ENCODE data around the gene IFT22. TPM values are rescaled to one million over a fixed set of nuclear protein-coding genes. Genes with fewer than 3 reads are reported as not detected.
A peak's percentile ranks its signal among the peaks of the same experiment; 100 is the strongest.
"Not testable (repeated sequence)": the region's sequence is repeated elsewhere in the genome, so short reads cannot be mapped to it uniquely, and the experiment has no call there.

Gene IFT22
- total RNA-seq, 4 donors from 2014 or later = 6.8 to 15.3 (median 11.7) TPM

GRCh38 chr7:101363734-101364374 lies 42.2 kb upstream of the IFT22 start:
- no peaks in the 10 kb centered on the region for H3K36me3 ChIP-seq
- no peak overlapping the region for H3K27ac ChIP-seq
- WGBS = 10% methylated on average over 5 of the region's 52 CpGs
- TF ChIP-seq EP300 (IDR thresholded peaks at IDR 0.05) (no peak), POLR2AphosphoS5 (IDR thresholded peaks at IDR 0.05) (no peak), CTCF (IDR thresholded peaks at IDR 0.05) (peak; percentile 61 to 91), POLR2A (IDR thresholded peaks at IDR 0.05) (no peak)
- peaks cover 21% of the 10 kb centered on the region for H3K4me1 ChIP-seq
- H3K4me3 ChIP-seq = peak overlapping the region; percentile 48
- peaks cover 83% of the 10 kb centered on the region for H3K27me3 ChIP-seq
- peak in 1 of 2 donors; percentile 67 for DNase-seq (ENCODE audit: low spot score in 2 of 2)
- H3K9me3 ChIP-seq = no peaks in the 10 kb centered on the region

GRCh38 chr7:101363196-101363733 lies 41.7 kb upstream of the IFT22 start:
- Histone ChIP-seq H3K4me3 (peak overlapping the region; percentile 48), H3K27me3 (peaks cover 78% of the 10 kb centered on the region), H3K27ac (no peak overlapping the region), H3K36me3 (no peaks in the 10 kb centered on the region), H3K9me3 (no peaks in the 10 kb centered on the region), H3K4me1 (peaks cover 21% of the 10 kb centered on the region)
- 9% methylated on average over 7 of the region's 46 CpGs for WGBS
- no peak for TF ChIP-seq CTCF (IDR thresholded peaks at IDR 0.05)
- TF ChIP-seq EP300 (IDR thresholded peaks at IDR 0.05) = no peak
- no peak for TF ChIP-seq POLR2AphosphoS5 (IDR thresholded peaks at IDR 0.05)
- TF ChIP-seq POLR2A (IDR thresholded peaks at IDR 0.05) = no peak
- DNase-seq (ENCODE audit: low spot score in 2 of 2) = no peak

- no peaks in the 10 kb centered on the region for H3K36me3 ChIP-seq
- no peak for TF ChIP-seq POLR2A (IDR thresholded peaks at IDR 0.05)
- no peak for TF ChIP-seq POLR2AphosphoS5 (IDR thresholded peaks at IDR 0.05)
- TF ChIP-seq CTCF (IDR thresholded peaks at IDR 0.05) = no peak
- TF ChIP-seq EP300 (IDR thresholded peaks at IDR 0.05) = no peak
- H3K27me3 ChIP-seq = peaks cover 71% of the 10 kb centered on the region
- peak within 1 kb of the TSS; percentile 48 for H3K4me3 ChIP-seq
- H3K9me3 ChIP-seq = no peaks in the 10 kb centered on the region
- no peak within 1 kb of the TSS for H3K27ac ChIP-seq
- WGBS = 69% methylated on average over 17 of the region's 76 CpGs
- DNase-seq (ENCODE audit: low spot score in 2 of 2) = no peak
- H3K4me1 ChIP-seq = peaks cover 21% of the 10 kb centered on the region
These were observed 41.0 kb upstream of the IFT22 start, which contains the start of gene COL26A1 for GRCh38 chr7:101362334-101363195. Gene COL26A1, plus strand, starts transcription at chr7:101362875. Its CDS starts 158 bp downstream, at chr7:101363033.

GRCh38 chr7:101357433-101357832 lies 35.8 kb upstream of the IFT22 start:
- DNase-seq (ENCODE audit: low spot score in 2 of 2) = no peak
- Histone ChIP-seq H3K4me3 (no peak overlapping the region), H3K27me3 (peaks cover 30% of the 10 kb centered on the region), H3K27ac (no peak overlapping the region), H3K4me1 (peaks cover 2% of the 10 kb centered on the region), H3K36me3 (no peaks in the 10 kb centered on the region), H3K9me3 (no peaks in the 10 kb centered on the region)
- no peak for TF ChIP-seq POLR2AphosphoS5 (IDR thresholded peaks at IDR 0.05)
- TF ChIP-seq POLR2A (IDR thresholded peaks at IDR 0.05) = no peak
- TF ChIP-seq CTCF (IDR thresholded peaks at IDR 0.05) = no peak
- TF ChIP-seq EP300 (IDR thresholded peaks at IDR 0.05) = no peak
- 59% methylated on average over 7 of the region's 7 CpGs for WGBS

DNA sequence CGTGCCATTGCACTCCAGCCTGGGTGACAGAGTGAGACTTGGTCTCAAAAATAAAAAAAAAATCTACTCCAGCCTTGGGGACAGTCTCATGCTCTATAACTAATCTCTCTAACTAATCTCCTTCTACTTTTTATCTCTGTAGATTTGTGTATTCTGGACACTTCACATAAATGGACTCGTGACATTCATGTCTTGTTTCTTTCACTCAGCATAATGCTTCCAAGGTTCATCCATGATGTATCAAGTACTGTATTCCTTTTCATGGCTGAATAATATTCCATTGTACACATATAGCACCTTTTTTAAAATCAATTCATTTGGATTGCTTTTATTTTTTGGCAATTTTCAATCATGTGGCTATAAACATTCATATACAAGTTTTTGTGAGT lies 31.3 kb upstream of the IFT22 start:
- peaks cover 5% of the 10 kb centered on the region for H3K4me1 ChIP-seq
- no peak overlapping the region for H3K4me3 ChIP-seq
- 46% methylated on average over 2 of the region's 2 CpGs for WGBS
- no peak for DNase-seq (ENCODE audit: low spot score in 2 of 2)
- no peaks in the 10 kb centered on the region for H3K36me3 ChIP-seq
- no peak overlapping the region for H3K27ac ChIP-seq
- no peaks in the 10 kb centered on the region for H3K9me3 ChIP-seq
- TF ChIP-seq CTCF (IDR thresholded peaks at IDR 0.05) (no peak), EP300 (IDR thresholded peaks at IDR 0.05) (no peak), POLR2A (IDR thresholded peaks at IDR 0.05) (no peak), POLR2AphosphoS5 (IDR thresholded peaks at IDR 0.05) (no peak)
- H3K27me3 ChIP-seq = peaks cover 23% of the 10 kb centered on the region

DNA sequence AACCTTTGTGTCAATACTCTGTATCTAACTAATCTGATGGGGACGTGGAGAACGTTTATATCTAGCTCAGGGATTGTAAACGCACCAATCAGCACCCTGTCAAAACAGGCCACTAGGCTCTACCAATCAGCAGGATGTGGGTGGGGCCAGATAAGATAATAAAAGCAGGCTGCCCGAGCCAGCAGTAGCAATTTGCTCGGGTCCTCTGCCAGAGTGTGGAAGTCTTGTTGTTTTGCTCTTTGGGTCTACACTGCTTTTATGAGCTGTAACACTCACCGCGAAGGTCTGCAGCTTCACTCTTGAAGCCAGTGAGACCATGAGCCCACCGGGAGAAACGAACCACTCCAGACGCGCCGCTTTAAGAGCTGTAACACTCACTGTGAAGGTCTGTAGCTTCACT lies 27.7 kb upstream of the IFT22 start:
- H3K27ac ChIP-seq; H3K9me3 ChIP-seq; H3K36me3 ChIP-seq; H3K4me3 ChIP-seq; H3K4me1 ChIP-seq; DNase-seq (ENCODE audit: low spot score in 2 of 2): not testable (repeated sequence)
- WGBS = 83% methylated on average over 12 of the region's 12 CpGs
- peaks cover 18% of the 10 kb centered on the region for H3K27me3 ChIP-seq

GRCh38 chr7:101348456-101349067 lies 26.9 kb upstream of the IFT22 start:
- H3K9me3 ChIP-seq; DNase-seq (ENCODE audit: low spot score in 2 of 2); H3K4me1 ChIP-seq; H3K36me3 ChIP-seq; H3K27ac ChIP-seq; H3K4me3 ChIP-seq: not testable (repeated sequence)
- peaks cover 17% of the 10 kb centered on the region for H3K27me3 ChIP-seq
- 94% methylated on average over 6 of the region's 32 CpGs for WGBS

All from suprapubic skin (tissue), 4 donors.